KMS-11 (cell line): ENCODE data around the gene TDP1.

Source experiments
- H2AFZ ChIP-seq: fragments of 200-600 bp; sonication (generic); 2 replicates; pipeline ENCODE4 v1.6.1; 2016; ENCODE audit warnings: antibody characterized with exemption, mixed run types, low read depth
- H3K27ac ChIP-seq: fragments of 200-600 bp; sonication (generic); 2 replicates; pipeline ENCODE4 v1.6.1; 2016; ENCODE audit warnings: mild to moderate bottlenecking, mixed run types
- H3K27me3 ChIP-seq: fragments of 200-600 bp; sonication (generic); 2 replicates; pipeline ENCODE4 v1.6.1; 2017; ENCODE audit warnings: mild to moderate bottlenecking, low read depth, mixed run types, moderate library complexity; ENCODE audit not compliant: insufficient read depth
- H3K36me3 ChIP-seq: fragments of 200-600 bp; sonication (generic); 2 replicates; pipeline ENCODE4 v1.6.1; 2017; ENCODE audit warnings: mild to moderate bottlenecking, mixed run types; ENCODE audit not compliant: insufficient read depth
- H3K4me1 ChIP-seq: fragments of 200-600 bp; sonication (generic); 2 replicates; pipeline ENCODE4 v1.6.1; 2016; ENCODE audit warnings: mild to moderate bottlenecking, low read depth, mixed run types; ENCODE audit not compliant: poor library complexity, severe bottlenecking
- H3K4me2 ChIP-seq: fragments of 200-600 bp; sonication (generic); 2 replicates; pipeline ENCODE4 v1.7.0; 2016; ENCODE audit warnings: mild to moderate bottlenecking, mixed run types
- H3K4me3 ChIP-seq: fragments of 200-600 bp; sonication (generic); IDR thresholded peaks from 2 replicates; pipeline ENCODE4 v1.6.1; 2017; ENCODE audit warnings: low read depth, low read length, mixed read lengths; ENCODE audit not compliant: insufficient read depth
- H3K79me2 ChIP-seq: fragments of 200-600 bp; sonication (generic); 2 replicates; pipeline ENCODE4 v1.6.1; 2016; ENCODE audit warnings: low read depth, mixed run types; ENCODE audit not compliant: insufficient read depth
- H3K9ac ChIP-seq: fragments of 200-600 bp; sonication (generic); 2 replicates; pipeline ENCODE4 v1.6.1; 2016; ENCODE audit warnings: mild to moderate bottlenecking, mixed run types
- H4K20me1 ChIP-seq: fragments of 200-600 bp; sonication (generic); 2 replicates; pipeline ENCODE4 v1.6.1; 2016; ENCODE audit warnings: mild to moderate bottlenecking, mixed run types; ENCODE audit not compliant: insufficient read depth
- TF ChIP-seq, protein P1 (sequence below): fragments of 200-600 bp; sonication (generic); conservative IDR thresholded peaks from 2 replicates; pipeline ENCODE4 v1.6.1; 2017; ENCODE audit warnings: low read depth, mild to moderate bottlenecking, antibody characterized with exemption, low read length, moderate library complexity, mixed read lengths

Gene TDP1

DNA sequence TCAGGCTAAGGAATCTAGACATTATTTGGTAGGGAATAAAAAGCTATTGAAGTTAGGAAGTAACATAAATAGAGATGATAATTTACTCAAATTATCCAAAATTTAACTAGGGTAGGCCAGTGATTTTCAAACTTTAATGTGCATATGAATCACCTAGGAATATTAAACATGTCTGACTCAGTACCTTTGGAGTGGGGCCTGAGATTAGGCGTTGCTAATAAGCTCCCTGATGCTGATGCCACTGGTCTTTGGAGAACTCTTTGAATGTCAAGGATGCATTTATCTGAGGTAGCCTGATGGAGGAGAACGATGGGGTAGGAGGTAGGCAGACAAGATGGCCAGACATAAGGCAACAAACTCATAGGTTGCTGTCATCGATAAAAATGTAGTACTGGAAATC lies 34.4 kb upstream of the TDP1 start:
- TF ChIP-seq, protein P1, sequence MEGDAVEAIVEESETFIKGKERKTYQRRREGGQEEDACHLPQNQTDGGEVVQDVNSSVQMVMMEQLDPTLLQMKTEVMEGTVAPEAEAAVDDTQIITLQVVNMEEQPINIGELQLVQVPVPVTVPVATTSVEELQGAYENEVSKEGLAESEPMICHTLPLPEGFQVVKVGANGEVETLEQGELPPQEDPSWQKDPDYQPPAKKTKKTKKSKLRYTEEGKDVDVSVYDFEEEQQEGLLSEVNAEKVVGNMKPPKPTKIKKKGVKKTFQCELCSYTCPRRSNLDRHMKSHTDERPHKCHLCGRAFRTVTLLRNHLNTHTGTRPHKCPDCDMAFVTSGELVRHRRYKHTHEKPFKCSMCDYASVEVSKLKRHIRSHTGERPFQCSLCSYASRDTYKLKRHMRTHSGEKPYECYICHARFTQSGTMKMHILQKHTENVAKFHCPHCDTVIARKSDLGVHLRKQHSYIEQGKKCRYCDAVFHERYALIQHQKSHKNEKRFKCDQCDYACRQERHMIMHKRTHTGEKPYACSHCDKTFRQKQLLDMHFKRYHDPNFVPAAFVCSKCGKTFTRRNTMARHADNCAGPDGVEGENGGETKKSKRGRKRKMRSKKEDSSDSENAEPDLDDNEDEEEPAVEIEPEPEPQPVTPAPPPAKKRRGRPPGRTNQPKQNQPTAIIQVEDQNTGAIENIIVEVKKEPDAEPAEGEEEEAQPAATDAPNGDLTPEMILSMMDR: no peak
- Histone ChIP-seq H3K27me3 (no peaks in the 10 kb centered on the region), H3K4me3 (no peak overlapping the region), H3K4me1 (no peaks in the 10 kb centered on the region), H3K9ac (no peak overlapping the region), H3K36me3 (no peaks in the 10 kb centered on the region), H3K27ac (no peak overlapping the region), H3K79me2 (no peaks in the 10 kb centered on the region), H4K20me1 (no peaks in the 10 kb centered on the region), H2AFZ (no peak overlapping the region), H3K4me2 (no peak overlapping the region)

DNA sequence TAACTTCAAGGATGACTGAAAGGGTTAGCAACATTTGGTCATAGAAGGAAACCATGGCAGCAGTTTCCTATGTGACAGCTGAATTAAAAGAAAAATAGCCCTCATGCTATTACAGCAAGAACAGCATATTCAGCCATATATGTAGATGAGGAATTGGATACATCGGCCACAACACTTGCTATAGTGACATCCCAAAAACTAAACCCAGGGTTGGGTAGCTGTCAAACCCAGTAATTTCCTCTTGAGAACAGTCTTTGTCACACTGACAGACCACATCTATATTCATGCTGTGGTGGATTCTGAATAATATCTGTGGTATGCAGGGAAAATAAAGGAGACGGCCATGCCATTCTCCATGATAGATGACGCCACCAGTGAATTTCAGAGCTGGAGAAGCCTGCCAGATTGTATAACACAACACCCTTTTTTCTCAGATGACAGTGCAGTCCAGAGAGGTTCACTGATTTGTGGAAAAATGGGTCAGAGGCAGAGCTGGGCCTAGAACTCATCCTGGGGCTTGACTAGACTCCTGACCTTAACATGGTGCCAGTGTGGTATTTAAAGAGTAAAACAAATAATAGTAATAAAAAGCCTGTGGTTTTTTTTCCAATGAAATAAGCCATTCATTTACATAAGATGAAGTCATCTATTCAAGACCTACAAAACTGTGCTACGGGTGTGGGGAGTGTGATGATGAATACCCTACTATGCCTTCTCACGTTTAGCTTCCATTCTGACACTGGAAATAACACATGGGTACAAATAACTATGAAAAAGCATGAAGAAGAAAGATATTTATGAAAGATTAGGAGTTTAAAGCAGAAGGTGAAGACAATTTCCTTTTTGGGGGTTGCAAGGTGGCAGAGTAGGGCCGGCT lies 33.5 kb upstream of the TDP1 start:
- Histone ChIP-seq H3K4me1 (no peaks in the 10 kb centered on the region), H2AFZ (no peak overlapping the region), H3K27me3 (no peaks in the 10 kb centered on the region), H3K9ac (no peak overlapping the region), H4K20me1 (no peaks in the 10 kb centered on the region), H3K36me3 (no peaks in the 10 kb centered on the region), H3K4me2 (no peak overlapping the region), H3K27ac (no peak overlapping the region), H3K4me3 (no peak overlapping the region), H3K79me2 (no peaks in the 10 kb centered on the region)
- TF ChIP-seq, protein P1: no peak

DNA sequence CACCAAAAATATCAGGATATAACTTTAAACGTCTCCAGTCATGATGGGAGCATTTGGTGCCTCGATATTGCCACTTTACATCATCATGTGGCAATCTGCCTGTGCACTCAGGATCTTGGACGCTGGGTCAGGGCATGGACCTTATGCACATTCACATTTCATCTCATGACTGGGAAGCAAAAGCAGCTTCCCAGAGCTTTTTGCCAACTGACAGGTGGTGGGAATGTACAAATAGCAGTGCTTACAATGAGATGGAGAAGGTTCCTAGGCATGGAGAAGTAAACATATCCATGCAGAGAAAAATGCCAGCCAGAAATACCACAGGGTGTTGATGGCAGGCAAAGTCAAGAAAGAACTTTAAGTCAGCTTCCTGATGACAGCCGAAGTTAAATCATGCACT lies 31.5 kb upstream of the TDP1 start:
- TF ChIP-seq, protein P1: no peak
- Histone ChIP-seq H3K27me3 (no peaks in the 10 kb centered on the region), H3K36me3 (no peaks in the 10 kb centered on the region), H3K4me3 (no peak overlapping the region), H3K27ac (no peak overlapping the region), H3K4me1 (no peaks in the 10 kb centered on the region), H3K4me2 (no peak overlapping the region), H3K9ac (no peak overlapping the region), H3K79me2 (no peaks in the 10 kb centered on the region), H4K20me1 (no peaks in the 10 kb centered on the region), H2AFZ (no peak overlapping the region)

GRCh38 chr14:89926694-89927093 lies 29.0 kb upstream of the TDP1 start:
- TF ChIP-seq, protein P1: no peak
- Histone ChIP-seq H3K36me3 (no peaks in the 10 kb centered on the region), H3K4me2 (no peak overlapping the region), H3K9ac (no peak overlapping the region), H4K20me1 (no peaks in the 10 kb centered on the region), H3K4me3 (no peak overlapping the region), H3K27ac (no peak overlapping the region), H3K79me2 (no peaks in the 10 kb centered on the region), H3K27me3 (no peaks in the 10 kb centered on the region), H3K4me1 (no peaks in the 10 kb centered on the region), H2AFZ (no peak overlapping the region)
